ENCODE results near the gene BMPR1A. TPM values are rescaled to one million over a fixed set of nuclear protein-coding genes. Genes with fewer than 3 reads are reported as not detected.

Gene BMPR1A
- total RNA-seq, 4 donors from 2014 or later, result 25.6 to 46.2 (median 34.7) TPM

DNA sequence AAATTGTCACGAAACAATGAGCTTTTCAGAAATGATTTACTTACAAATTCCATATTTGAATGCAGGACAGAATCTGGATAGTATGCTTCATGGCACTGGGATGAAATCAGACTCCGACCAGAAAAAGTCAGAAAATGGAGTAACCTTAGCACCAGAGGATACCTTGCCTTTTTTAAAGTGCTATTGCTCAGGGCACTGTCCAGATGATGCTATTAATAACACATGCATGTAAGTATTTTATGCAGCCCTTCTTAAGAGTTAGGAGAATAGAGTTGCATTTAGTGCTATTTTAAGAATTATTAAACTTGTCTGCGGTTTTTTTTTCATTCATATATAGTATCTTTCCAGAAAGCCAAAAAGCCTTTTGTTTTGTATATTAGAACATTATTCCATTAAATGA, 133.6 kb downstream of the BMPR1A start:
- TF ChIP-seq, protein P1, sequence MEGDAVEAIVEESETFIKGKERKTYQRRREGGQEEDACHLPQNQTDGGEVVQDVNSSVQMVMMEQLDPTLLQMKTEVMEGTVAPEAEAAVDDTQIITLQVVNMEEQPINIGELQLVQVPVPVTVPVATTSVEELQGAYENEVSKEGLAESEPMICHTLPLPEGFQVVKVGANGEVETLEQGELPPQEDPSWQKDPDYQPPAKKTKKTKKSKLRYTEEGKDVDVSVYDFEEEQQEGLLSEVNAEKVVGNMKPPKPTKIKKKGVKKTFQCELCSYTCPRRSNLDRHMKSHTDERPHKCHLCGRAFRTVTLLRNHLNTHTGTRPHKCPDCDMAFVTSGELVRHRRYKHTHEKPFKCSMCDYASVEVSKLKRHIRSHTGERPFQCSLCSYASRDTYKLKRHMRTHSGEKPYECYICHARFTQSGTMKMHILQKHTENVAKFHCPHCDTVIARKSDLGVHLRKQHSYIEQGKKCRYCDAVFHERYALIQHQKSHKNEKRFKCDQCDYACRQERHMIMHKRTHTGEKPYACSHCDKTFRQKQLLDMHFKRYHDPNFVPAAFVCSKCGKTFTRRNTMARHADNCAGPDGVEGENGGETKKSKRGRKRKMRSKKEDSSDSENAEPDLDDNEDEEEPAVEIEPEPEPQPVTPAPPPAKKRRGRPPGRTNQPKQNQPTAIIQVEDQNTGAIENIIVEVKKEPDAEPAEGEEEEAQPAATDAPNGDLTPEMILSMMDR (IDR thresholded peaks at IDR 0.05; ENCODE audit: low read depth), result no peak

DNA sequence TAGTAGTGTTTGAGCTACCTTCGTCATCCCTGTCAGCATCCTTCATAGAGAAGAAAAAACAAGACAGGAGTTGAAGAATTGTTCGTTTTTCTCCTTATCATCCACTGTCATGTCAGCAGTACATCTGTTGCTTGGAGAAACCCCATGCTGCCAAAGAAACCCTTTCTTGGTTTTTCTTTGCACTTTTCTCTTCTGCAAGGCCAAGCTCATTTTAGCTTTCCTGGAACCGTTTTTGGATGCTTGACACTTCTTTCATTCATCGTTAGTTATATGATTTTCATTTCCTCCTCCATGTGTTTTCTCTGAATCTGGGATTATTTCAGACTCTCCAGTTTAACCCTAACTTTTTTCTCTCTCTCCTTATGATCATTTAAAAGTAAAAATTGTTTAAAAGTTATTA, 142.1 kb downstream of the BMPR1A start:
- TF ChIP-seq, protein P1 (IDR thresholded peaks at IDR 0.05; ENCODE audit: low read depth), result no peak

DNA sequence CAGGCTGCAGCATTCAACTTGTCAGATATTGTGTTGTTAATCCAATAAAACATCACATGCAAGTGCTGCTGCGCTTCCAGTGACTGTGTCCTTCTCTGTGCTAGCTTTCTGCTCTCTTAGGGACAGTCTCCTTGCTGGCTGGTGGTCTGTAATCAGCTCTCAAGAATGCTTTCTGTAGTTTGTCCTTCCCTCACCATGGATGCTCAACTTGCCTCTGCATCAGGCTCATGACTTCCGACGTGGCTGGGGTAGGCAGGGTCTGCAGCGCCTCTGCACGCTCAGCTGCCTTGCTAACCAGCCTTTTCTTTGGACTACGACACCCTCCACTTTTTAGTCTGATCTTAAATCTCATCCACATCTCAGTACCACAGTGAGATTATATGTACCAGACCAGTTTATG, 142.7 kb downstream of the BMPR1A start:
- TF ChIP-seq, protein P1 (IDR thresholded peaks at IDR 0.05; ENCODE audit: low read depth), result no peak

DNA sequence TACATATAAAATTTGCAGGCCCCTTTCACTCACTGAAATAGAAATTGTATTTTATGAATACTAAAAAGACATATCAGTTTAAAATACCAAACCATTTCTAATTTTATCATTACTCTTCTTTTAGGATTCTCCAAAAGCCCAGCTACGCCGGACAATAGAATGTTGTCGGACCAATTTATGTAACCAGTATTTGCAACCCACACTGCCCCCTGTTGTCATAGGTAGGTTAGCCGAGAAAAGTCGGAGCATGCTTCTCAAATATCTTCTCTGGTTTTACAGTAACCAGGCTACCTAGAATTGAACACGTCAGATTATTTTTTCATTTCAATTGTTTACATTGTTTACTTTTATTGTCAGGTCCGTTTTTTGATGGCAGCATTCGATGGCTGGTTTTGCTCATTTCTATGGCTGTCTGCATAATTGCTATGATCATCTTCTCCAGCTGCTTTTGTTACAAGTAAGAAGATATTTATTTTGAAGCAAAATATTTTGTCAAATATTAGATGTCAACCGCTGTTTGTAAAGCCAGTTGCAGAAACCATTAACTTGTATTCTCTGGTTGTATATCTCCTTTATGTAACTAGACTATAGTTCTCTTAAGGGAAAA, 143.4 kb downstream of the BMPR1A start:
- TF ChIP-seq, protein P1 (IDR thresholded peaks at IDR 0.05; ENCODE audit: low read depth), result no peak

DNA sequence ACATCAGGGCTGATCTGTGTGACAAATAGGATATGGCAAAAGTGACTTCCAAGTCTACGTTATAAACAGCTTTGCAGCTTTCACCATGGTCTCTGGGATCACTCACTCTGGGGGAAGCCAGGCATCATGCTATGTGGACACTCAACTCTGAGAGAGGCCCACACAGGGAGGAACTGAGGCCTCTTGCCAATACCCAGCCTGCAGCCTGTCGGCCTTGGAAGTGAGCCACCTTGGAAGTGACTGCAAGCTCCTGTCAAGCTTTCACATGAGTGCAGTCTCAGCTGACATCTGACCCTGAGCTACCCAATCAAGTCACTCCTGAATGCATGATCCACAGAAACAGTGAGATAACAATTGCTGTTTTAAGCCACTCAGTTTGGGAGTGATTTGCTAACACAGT, 144.5 kb downstream of the BMPR1A start:
- TF ChIP-seq, protein P1 (IDR thresholded peaks at IDR 0.05; ENCODE audit: low read depth), result no peak

DNA sequence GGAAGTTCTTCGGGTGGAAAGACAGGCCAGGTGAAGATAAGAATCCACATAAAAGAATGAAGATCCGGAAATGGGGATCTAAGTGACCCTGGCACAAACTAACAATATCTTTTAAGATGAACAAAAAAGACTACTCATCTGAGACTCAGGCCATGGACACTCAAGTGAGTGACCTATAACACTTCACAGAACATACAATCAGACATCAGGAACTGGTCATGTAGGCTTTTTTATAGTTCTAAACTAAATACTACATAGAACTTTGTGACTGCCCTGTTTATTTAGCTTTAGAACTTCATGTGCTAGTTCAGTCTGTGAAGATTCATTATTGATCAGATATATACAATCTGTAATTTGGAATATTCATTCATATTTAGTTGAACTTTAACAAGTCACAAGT, 148.2 kb downstream of the BMPR1A start:
- TF ChIP-seq, protein P1 (IDR thresholded peaks at IDR 0.05; ENCODE audit: low read depth), result no peak

DNA sequence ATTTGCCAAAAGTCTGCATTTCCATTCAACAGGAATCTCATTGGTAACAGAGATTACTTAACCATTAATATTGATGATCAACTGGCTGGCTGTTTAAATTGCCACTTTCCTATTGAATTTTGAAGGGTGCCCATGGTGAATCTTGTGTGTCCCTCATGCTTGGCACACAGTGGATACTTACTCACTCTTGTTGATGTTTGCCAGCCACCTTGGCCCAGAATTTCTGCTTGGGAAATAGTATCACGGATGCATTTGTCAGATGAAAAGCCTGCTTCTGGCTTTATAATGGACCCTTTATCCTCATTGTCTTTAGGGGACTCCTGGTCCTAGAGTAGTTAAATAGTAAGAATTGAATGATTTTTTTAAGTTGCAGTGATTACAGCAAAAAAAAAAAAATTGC, 149.0 kb downstream of the BMPR1A start:
- TF ChIP-seq, protein P1 (IDR thresholded peaks at IDR 0.05; ENCODE audit: low read depth), result no peak
